Measurements from ENCODE around the gene SLX9.
"Not testable (repeated sequence)": the region's sequence is repeated elsewhere in the genome, so short reads cannot be mapped to it uniquely, and the experiment has no call there.

The SLX9 gene

GRCh38 chr21:45021428-45022347 is 81.9 kb downstream of the SLX9 start:
- DNase-seq = no peak

GRCh38 chr21:45022348-45022675 is 82.5 kb downstream of the SLX9 start:
- no peak for DNase-seq

- DNase-seq = no peak
Observed at GRCh38 chr21:45022736-45023135, 82.9 kb downstream of the SLX9 start.

- not testable (repeated sequence) for DNase-seq
Observed at GRCh38 chr21:45024516-45024915, 84.7 kb downstream of the SLX9 start.

- no peak for DNase-seq
Observed at GRCh38 chr21:45026066-45026745, 86.4 kb downstream of the SLX9 start.
